Left kidney (tissue), 2 donors: ENCODE data around the gene COL18A1. TPM values are rescaled to one million over a fixed set of nuclear protein-coding genes. Genes with fewer than 3 reads are reported as not detected.
"Not testable (repeated sequence)": the region's sequence is repeated elsewhere in the genome, so short reads cannot be mapped to it uniquely, and the experiment has no call there.

ENCODE experiments used
- DNase-seq: peaks from one replicate; pipeline ENCODE4 v3.0.0-alpha.2; 2013
- polyA plus RNA-seq: library from polyadenylated mRNA; unstranded; fragments of 120-200 nt; gene quantifications from one replicate; pipeline ENCODE4 v1.2.1, GENCODE V29; 2013; ENCODE audit not compliant: insufficient read length

Gene COL18A1
- polyA plus RNA-seq, 1 donor = 104 TPM

DNA sequence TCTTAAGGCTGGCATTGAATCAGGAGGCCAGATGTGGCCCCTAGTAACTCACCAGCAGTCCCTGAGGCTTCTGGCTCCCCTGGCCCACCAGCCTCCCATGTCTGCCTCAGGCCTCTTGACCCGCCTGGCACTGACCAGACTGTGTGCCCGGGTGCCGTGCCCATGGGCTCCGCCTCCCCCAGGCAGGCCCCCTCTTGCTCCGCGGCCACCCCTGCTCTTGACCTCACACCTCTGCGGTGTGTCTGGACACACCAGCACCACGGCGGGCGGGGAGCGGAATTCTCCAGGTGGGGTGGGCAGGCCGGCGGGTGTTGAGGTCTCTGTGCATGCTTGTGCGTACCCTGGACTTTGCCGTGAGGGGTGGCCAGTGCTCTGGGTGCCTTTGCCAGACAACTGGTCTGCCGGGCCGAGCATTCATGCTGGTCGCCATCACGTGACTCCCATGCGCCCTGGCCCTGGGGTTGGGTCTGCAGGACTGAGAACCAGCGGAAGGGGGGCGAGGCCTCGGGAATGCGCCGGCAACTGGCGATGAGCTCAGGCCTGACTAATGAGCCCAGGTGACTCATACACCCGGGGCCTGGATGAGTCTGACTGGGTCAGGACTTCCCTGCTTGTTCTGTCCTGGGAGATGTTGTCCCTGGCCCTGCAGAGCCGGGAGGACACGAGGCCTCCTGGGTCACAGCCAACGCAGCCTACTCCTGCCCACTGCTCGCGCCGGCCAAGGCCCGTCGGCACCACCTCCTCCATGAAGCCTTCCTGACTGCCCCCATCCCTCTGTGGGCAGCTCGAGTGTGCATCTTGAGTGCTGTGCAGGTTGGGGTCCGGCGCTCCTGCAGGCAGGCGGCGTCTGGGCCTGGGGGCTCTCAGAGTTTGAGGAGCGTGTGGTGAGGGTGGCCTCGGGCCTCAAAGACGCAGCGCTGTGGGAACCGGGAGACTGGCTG, 22.6 kb downstream of the COL18A1 start:
- no peak for DNase-seq

DNA sequence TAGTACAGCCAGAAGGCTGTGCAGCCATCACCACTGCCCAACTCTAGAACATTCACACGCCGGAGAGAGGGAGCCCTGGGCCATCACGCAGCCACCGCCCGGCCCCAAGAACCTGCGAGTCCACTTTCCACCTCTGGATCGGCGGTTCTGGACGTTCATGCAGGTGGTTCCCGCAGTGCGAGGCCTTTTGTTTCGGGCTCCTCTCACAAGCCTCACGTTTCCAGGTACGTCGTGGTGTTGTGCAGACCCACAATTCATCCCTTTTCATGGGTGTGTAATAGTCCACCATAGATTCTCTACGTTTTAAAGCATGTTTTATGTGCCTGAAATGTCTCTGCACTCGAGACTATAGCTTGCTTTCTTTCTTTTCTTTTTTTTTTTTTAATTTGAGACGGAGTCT, 23.6 kb downstream of the COL18A1 start:
- no peak for DNase-seq

DNA sequence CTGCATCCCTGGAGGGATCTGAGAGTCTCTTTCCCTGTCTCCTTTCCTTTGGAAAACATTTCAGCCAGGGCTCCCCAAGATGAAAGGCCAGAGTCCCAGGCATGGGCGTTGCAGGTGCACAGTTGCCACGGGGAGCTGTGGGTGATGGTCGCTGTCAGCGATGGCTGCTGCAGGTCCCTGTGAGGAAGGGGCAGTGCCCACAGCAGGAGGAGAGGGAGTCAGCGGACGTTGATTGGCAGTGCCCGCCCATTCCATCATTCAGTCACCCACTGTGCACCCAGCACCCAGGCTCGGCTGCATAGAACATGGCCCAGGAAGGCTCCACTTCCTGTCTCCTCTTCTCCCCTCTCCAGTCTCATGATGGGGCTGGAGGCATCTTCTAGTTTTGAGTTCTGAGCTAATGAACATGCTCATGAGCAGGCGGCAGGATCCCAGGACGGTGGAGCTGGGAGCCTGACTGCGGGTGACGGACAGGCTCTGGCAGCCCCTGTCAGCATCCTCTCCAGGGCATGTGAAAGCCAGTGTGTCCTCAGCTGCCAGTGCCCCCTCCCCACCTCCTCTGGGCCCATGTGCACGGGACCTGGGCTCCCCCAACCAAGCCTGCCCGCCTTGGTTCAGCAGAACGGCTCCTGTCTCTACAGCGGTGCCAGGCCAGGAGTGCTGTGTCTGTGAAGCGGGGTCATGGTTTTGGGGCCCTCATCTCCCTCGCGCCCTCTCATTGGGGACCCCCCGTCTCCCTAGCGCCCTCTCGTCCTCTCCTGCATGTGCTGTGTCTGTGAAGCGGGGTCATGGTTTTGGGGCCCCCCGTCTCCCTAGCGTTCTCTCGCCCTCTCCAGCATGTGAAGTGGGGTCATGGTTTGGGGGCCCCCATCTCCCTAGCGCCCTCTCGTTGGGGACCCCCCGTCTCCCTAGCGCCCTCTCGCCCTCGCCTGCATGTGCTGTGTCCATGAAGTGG, 24.5 kb downstream of the COL18A1 start:
- no peak for DNase-seq

DNA sequence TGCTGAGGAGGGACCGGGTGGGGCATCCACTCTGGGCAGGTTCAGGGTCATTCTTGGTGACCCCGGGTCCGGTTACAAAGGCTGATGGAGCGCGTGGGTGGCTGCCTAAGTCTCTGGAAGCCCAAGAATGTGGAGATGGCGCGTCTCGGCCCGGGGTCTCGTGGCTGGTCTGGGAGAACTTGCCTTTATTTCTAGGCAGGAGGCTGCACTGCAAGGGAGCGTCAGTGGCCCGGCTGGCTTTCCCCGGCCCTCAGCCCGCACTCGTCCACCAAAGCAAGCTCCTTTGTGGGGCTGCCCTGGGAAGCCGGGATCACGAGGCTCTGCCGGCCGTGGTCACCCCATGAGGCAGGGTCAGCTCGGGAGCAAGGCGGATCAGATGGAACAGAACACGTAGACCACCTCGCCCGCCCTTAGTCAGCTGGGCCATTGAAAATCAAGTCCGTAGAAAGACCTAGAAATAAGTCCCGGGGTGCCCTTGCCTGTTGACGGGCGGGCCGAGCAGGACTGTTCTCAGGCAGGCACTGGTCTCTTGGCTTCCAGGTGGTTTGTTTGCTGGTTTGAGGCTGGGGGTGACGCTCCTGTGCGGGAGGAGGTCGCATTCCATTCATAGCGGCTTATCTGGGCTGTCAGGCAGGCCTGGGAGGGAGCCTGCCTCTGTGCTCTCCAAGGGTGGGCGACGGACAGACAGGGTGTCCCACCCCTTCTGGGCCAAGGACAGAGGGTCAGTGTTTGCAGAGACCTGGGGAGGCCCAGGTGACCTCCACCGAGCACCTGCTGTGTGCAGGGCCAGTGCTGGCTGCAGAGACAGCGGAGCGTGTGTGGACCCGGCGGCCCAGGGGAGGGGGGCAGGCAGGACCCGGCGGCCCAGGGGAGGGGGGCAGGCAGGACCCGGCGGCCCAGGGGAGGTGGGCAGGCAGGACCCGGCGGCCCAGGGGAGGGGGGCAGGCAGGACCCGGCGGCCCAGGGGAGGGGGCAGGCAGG, 25.8 kb downstream of the COL18A1 start:
- no peak for DNase-seq

DNA sequence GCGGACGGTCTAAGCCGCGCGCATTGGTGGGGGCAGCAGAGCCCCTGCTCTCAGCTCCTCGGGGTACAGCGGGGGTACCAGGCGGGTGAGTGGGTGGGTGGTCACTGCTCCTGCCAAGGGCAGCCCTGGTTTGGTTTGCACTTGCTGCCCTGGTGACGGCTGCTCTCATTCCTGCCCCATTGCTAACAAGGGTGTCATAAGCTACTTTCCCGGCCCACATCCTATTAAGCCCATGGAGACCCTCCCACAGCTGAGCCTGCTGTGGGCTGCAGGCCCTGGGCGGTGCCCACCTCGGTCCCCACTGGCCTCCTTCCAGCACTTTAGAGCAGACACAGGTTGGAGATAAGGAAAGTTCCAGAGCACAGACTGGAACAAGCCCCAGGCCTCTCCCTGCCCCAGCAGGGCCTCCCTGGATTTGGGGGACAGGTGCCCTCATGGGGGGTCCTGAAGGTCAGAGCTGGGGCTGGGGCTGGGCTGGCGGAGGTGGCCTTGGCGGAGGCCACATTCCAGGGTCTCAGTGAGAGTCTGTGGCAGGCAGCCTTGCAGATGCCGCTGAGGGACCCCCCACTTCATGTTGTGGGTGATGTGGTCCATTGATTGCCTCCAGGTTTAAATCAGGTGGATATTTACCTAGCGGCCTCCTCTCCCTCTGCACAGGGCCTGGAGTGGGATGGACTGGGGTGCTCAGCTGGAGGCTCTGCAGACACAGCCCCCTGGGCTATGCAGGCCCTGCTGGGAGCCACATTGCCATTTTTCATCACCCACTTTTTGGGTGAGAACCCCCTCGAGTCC, 27.0 kb downstream of the COL18A1 start:
- DNase-seq = no peak

DNA sequence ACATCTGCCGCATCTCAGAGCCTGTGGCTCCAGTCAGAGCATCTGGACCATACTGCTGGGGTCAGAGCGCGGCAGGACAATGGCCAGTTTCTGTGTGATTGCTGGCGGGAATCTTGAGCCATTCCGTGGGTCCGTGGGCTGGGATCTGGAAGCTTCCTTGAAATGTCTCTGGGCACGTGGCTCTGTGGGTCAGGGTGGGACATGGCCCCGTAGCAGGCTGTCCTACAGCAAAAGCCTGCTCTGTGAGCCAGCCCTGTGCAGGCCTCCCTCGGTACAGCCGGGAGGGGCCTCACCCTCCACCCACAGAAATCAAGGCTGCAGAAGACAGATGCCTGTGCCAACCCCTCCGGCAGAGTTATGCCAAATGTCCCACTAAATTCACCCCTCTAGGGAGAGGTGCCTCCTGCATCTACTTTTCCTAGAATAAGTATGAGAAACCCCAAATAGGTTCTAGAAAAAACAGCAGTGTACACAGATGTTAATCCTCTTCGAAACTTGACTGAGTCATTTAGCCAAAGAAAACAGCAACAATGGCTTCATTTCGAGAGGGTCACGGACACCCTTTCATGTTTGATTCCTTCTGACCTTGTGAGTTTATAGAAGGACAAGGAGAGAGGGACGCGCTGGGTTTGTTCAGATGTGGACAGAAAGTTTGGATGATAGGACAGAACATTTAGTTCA, 27.8 kb downstream of the COL18A1 start:
- no peak for DNase-seq

DNA sequence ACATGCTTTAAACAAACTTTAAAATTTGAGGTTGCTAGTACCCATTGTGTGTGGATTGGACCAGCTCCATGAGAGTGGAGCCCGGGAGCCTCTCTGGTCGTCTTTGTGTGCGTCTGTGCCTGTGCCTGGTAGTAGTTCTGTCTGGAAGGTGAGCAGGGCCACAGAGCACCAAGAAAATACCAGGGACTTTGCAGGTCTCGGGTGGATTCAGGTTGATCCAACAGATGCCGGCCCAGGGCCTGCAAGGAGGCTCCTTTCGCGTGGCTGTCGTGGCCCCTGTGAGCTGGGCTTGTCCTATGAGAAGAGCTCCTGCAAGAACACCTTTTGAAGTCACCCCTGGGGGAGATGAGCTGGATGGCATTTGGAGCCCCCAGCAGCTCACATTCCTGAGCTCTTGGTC, 28.3 kb downstream of the COL18A1 start:
- no peak for DNase-seq

DNA sequence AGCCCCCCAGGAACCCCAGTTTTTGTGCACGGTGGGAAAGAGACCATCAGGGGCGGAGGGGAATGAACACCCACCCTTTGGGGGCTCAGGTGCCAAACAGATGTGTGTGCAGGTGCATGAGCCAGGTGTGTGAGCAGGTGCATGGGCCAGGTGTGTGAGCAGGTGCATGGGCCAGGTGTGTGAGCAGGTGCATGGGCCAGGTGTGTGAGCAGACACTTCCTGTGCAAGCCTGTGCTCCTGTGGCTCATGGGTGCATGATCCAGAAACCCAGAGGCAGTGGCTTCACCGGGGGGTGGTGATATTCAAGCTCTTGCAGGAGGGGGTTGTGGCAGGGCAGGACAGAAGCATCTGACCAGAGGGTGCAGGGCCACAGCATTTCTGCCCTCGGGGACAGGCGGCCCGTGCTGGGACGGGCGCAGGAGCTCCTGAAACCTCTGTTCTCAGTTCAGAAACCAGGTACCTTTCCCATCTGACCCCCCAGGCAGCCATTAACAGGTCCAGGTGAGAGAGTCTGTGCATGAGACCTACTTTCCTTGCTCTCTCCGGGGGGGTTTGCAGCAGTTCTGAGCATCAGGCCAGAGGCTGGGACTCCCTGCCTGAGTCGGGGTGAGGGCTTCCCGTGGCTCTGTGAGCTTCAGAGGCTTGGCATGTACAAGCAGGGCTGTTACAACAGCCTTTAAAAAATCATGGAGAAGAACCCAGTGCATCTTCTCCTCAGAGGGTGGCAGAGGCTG, 29.1 kb downstream of the COL18A1 start:
- DNase-seq = no peak

DNA sequence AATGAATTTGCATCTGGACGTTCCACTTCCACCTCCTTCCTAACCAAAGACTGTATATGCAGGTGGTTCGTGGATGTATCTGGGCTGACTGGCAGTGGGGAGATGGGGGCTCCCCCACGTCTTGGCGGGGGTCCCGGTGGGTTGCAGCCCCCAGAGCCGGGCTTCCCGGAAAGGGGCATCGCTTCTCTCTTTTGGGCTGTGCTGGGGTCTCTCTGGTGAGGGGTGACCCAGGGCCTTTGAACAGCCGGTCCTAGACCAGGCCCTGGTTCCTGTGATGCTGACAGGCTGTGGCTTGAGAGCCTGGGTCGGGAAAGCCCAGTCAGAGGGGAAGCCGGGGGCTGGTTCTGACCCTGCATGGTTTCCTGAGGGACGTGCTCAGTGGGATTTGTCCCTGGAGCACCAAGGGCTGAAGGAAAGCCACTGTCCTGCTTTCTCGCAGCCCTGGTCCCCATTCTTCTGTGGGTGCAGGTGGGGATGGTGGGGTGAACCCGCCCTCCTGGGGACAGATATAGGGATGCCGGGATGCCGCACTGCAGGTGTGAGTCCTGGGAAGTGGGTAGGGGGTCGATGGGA, 29.8 kb downstream of the COL18A1 start:
- DNase-seq = no peak

DNA sequence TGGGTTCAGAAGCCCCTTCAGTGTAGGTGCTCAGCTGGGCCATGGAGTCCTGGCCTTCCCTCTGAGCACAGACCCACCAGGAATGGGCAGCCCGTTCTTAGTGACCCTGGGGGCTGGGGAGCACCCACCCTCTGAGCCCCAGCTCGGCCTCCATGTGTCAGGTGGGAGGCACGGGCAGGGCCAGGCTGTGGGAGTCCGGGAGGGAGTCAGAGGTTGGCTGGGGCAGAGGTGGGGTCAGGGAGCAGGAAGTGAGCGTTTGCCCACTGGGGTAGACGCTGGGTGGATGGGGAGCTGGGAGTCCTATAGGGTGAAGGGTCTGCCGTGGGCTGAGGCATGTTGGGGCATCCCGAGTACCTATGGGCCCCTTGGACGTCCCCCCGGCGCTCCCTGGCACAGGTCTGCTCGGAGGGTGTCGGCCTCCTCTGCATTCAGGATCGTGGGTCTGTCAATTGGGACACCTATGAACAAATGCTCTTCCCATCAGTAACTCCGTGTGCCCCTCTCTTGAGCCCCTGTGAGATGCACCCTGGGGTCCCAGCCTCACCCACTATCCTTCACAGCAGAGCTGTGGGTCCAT, 30.5 kb downstream of the COL18A1 start:
- DNase-seq = no peak

DNA sequence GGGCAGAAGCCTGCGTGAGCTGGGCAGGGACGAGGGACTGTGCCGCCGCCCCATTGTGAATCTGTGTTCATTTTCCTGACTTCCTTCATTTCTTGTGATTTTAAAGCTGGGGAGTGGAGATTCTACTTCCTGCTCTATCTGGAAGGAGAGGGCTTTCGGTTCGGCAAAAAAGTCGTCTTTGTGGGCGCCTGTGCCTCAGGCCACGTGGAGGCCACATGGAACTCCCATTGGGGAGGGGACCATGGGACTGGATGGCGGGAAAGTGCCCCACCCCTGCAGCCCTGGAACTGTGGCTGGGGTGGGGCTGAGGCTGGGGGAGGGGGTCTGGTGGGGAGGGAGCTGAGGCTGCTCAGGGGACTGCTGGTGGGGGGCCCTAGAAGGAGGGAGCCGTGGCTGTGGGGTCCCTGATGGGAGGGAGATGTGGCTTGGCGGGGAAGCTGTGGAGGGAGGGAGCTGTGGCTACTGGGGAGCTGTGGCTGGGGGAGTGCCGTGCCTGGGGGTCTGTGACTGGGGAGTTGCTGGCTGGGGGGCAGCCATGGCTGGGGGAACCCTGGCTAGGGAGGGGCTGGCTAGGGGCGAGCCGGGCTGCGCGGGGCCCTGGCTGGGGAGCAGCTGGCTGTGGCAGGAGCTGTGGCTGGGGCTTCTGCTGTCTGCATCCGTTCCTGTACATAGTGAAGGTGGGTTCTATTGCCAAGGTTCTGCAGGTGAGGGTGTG, 31.5 kb downstream of the COL18A1 start:
- DNase-seq = no peak

DNA sequence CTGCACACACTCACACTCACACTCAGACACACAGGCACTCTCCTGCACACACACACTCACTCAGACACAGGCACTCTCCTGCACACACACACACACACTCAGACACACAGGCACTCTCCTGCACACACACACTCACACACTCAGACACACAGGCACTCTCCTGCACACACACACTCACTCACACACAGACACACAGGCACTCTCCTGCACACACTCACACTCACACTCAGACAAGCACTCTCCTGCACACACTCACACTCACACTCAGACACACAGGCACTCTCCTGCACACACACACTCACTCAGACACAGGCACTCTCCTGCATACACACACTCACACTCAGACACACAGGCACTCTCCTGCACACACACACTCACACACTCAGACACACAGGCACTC, 32.9 kb downstream of the COL18A1 start:
- DNase-seq = not testable (repeated sequence)

DNA sequence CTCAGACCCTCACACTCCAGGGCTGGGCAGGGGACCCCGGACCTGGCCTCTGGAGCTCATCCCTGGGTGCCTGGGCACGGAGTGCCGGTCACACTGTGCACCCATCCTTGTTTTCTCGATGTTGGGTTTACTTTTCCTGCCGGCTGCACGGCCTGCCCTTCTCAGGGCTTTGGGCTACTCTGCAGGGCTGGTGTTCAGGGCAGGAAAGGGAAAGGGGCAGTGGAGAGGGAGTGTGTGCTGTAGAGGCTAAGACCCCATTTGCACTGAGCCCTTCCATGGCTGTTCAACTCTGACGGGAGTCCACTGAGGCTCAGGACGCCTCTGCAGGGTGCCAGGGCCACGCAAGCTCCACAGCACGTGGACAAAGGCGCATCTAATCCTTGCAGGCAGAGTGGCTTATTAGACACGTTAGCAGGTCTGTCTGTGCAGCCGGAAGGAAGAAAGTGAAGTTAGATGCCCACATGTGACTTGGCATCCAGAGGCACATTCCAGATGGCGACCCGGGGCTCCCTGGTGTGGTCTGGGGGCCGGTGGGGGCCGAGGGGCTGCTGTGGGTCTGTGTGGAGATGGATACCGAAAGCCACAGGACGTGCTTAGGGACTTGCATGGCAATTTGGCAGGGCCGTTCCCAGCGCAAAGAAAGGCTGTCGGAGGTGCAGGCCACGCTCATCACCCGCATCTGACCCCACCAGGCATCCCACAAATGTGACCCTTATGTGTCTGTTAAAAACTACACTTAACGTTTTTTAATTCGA, 33.6 kb downstream of the COL18A1 start:
- DNase-seq = no peak

DNA sequence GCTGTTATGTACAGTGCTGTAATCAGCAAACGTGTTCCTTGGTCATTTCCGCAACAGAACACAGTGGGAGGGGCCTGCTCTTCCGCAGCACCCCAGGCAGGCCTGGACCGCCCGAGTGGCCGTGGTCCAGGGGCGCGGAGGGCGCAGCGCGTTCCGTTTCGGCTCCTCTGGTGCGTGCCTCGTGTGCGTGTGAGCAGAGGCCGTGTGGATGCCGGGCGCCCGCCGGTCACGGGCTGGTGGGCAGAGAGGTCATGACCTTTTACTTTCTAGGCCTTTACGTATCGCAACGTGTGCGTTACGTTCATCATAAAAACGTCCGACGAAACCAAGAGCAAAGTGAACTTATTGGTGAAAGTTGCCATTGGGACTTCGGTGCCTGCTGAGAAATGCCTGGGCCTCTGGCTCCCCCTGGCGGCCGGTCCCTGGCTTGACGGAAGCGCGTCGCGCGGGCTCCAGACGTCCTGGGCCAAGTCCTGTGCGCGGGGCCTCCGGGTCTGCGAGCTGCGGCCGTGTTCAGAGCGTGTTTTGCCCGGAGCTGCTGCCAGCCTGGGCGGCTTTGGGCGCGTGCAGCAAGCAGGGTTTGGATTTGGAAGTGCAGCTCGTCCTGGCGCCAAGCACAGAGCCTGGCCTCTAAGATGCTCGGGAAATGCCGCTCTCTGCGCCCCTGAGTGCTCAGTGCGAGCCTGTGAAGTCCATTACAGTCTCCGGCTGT, 34.4 kb downstream of the COL18A1 start:
- peak; percentile 80 for DNase-seq

DNA sequence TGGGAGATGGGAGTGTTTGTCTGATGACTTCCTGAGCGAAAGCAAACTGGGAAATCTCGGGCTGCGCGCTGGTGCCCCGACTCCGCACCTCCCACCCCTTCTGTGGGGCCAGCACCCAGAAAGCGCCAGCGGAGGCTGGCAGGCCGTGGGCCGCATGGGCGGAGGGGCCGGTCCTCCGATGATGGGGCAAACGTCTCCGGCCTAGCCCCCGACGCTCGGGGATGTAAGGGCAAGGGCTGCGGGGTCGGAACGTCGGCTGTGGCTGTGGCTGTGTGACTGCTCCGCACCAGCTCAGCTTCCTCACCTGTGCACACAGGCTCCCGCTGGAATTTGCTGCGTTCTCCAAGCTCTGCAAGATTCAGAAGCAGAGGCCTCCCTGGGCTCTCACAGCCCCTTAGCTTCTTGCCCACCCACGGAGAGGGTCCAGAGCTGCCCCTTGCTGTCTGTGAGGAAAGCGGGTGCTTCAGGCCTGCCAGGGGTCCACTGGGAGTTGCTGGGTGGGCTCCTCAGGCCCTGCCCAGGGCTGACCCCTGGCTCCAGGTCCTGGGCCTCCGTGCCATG, 35.0 kb downstream of the COL18A1 start:
- no peak for DNase-seq

DNA sequence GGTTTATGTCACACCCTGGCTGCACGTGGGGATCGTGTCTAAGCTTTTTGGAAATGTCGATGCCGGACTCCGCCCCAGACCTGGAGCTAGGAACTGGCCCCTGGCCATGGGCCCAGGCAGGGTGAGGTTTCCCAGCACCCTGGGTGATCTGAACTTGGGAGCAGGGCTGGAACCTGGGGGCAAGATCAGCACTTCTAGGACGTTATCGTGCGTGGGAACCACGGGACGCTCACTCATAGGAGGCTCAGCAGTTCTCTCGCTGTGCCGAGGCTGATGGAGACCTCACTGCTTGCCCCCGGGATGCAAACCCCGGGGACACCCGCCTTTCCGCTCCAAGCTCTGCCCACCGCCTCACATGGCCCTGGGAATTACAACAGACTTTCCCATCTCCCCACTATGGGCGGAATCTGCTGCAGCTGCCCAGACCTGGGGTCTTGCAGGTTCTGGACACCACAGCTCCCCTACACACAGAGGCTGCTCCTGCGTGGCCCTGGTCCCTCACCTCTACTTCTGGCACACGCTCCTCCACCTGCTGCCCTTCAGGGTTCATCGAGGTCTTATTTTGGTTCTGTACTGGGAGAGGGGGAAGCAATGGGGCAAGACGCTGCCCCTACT, 35.9 kb downstream of the COL18A1 start:
- no peak for DNase-seq
